Effector memory CD8-positive, alpha-beta T cell (primary cell): ENCODE measurements around the gene FGF9.
A peak's percentile ranks its signal among the peaks of the same experiment; 100 is the strongest.

ENCODE experiments used
- ATAC-seq: fragments of 150-1000 bp; cut with Tn5 transposase; replicated peaks from 2 replicates; pipeline ENCODE4 v1.10.0; 2021; ENCODE audit warnings: mild to moderate bottlenecking, moderate library complexity
- DNase-seq, 3 experiments: peaks; one replicate each; pipeline ENCODE4 v3.0.0; 2021
- H3K27ac Mint-ChIP-seq, 2 donors: one replicate each; pipeline ENCODE4 v1.8.0; 2022; ENCODE audit warnings: mild to moderate bottlenecking in 2 of 2, mixed read lengths in 2 of 2, moderate library complexity in 2 of 2
- H3K27me3 Mint-ChIP-seq, 2 donors: one replicate each; pipeline ENCODE4 v1.8.0; 2022; ENCODE audit warnings: mixed read lengths in 2 of 2
- H3K36me3 Mint-ChIP-seq: one replicate; pipeline ENCODE4 v1.8.0; 2022; ENCODE audit warnings: mild to moderate bottlenecking, moderate library complexity, mixed read lengths; ENCODE audit not compliant: insufficient read depth
- H3K4me1 Mint-ChIP-seq, 2 donors: one replicate each; pipeline ENCODE4 v1.8.0; 2022; ENCODE audit warnings: low read depth in 2 of 2, mixed read lengths in 2 of 2
- H3K4me3 Mint-ChIP-seq, 2 donors: one replicate each; pipeline ENCODE4 v1.8.0; 2022; ENCODE audit warnings: mild to moderate bottlenecking in 2 of 2, mixed read lengths in 2 of 2, moderate library complexity in 2 of 2
- H3K9me3 Mint-ChIP-seq, 2 donors: one replicate each; pipeline ENCODE4 v1.8.0; 2022; ENCODE audit warnings: mixed read lengths in 2 of 2

FGF9 gene

GRCh38 chr13:21701460-21701859, 30.6 kb downstream of the FGF9 start:
- no peak for ATAC-seq
- Mint-ChIP-seq H3K36me3 (no peaks in the 10 kb centered on the region), H3K27me3 (peaks cover 18 to 24% of the 10 kb centered on the region in 2 donors), H3K4me1 (no peaks in the 10 kb centered on the region), H3K9me3 (no peaks in the 10 kb centered on the region), H3K4me3 (no peak overlapping the region), H3K27ac (no peak overlapping the region)
- DNase-seq: no peak

- peak overlapping the region in 1 of 2 donors; percentile 13 for H3K27ac Mint-ChIP-seq
- H3K36me3 Mint-ChIP-seq: no peaks in the 10 kb centered on the region
- H3K4me3 Mint-ChIP-seq: no peak overlapping the region
- H3K4me1 Mint-ChIP-seq: no peaks in the 10 kb centered on the region
- H3K27me3 Mint-ChIP-seq: peaks cover 33 to 37% of the 10 kb centered on the region in 2 donors
- no peak for ATAC-seq
- H3K9me3 Mint-ChIP-seq: no peaks in the 10 kb centered on the region
- no peak for DNase-seq
Measured at GRCh38 chr13:21703846-21704245, 33.0 kb downstream of the FGF9 start.

DNA sequence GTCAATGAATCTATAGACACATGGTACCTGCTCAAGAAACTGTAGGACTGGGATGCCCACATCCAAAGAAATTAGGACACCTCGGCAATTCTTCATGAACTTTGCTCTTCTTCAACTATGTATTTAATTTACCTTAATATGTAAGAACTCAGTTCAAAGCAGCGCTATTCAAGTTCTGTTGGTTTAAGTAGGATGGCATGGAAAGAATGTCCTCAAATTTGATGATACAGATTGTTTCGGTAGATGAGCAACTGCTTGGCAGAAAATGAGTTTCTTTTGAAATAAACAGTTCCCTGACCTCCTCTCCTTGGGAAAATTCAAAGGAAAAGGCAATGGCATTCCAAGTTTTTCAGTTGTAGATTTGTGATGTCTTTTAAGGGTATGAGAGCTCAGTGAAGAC, 36.7 kb downstream of the FGF9 start:
- ATAC-seq: no peak
- Mint-ChIP-seq H3K27me3 (peaks cover 38 to 56% of the 10 kb centered on the region in 2 donors), H3K4me1 (no peaks in the 10 kb centered on the region), H3K9me3 (peaks cover 3 to 8% of the 10 kb centered on the region in 2 donors), H3K4me3 (no peak overlapping the region), H3K36me3 (no peaks in the 10 kb centered on the region), H3K27ac (no peak overlapping the region)
- no peak for DNase-seq

DNA sequence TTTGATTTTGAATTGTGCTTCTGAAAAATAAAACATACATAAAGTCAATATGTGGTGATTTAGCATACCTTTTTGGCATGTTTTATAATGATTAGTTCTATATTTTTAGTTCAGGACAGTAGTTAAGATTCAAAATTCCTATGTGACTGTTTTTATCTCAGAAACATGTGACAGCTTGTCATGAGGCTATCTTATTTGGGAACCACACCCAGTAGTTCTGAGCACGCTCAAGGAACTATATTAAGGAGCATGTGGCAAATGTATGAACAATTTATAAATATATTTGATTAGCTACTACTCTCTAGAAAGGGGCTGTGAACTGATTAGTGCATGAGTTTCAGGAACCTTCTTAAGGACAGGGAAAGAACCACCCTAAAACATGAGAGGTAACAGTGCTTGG, 38.8 kb downstream of the FGF9 start:
- H3K4me1 Mint-ChIP-seq: no peaks in the 10 kb centered on the region
- H3K36me3 Mint-ChIP-seq: no peaks in the 10 kb centered on the region
- ATAC-seq (no peak), DNase-seq (no peak)
- no peak overlapping the region for H3K27ac Mint-ChIP-seq
- no peak overlapping the region for H3K4me3 Mint-ChIP-seq
- H3K27me3 Mint-ChIP-seq: peaks cover 36 to 58% of the 10 kb centered on the region in 2 donors
- peaks cover 3 to 8% of the 10 kb centered on the region in 2 donors for H3K9me3 Mint-ChIP-seq

DNA sequence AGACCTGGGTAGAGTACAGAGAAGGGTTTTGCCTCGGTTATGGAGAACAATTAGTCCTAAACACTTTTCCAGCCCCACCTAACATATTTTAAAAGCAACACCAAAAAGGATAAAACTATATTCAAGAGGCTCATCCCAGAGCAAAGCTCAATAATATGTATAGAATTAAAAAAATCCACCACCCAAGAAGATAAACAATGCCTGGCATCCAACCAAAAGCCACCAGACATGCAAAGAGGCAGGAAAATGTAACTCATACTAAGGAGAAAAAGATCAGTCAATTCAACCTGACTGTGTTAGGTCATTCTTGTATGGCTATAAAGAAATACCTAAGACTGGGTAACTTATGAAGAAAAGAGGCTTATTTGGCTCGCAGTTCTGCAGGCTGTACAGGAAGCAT, 39.3 kb downstream of the FGF9 start:
- no peaks in the 10 kb centered on the region for H3K4me1 Mint-ChIP-seq
- H3K27ac Mint-ChIP-seq: no peak overlapping the region
- H3K9me3 Mint-ChIP-seq: peaks cover 3 to 8% of the 10 kb centered on the region in 2 donors
- no peak for ATAC-seq
- H3K27me3 Mint-ChIP-seq: peaks cover 35 to 56% of the 10 kb centered on the region in 2 donors
- no peak overlapping the region for H3K4me3 Mint-ChIP-seq
- H3K36me3 Mint-ChIP-seq: no peaks in the 10 kb centered on the region
- no peak for DNase-seq

- no peaks in the 10 kb centered on the region for H3K36me3 Mint-ChIP-seq
- DNase-seq (no peak), ATAC-seq (no peak)
- H3K4me3 Mint-ChIP-seq: no peak overlapping the region
- peaks cover 57 to 70% of the 10 kb centered on the region in 2 donors for H3K27me3 Mint-ChIP-seq
- H3K4me1 Mint-ChIP-seq: no peaks in the 10 kb centered on the region
- H3K9me3 Mint-ChIP-seq: no peaks in the 10 kb centered on the region
- no peak overlapping the region for H3K27ac Mint-ChIP-seq
Measured at GRCh38 chr13:21717817-21718216, 46.9 kb downstream of the FGF9 start.

- Mint-ChIP-seq H3K36me3 (no peaks in the 10 kb centered on the region), H3K4me3 (no peak overlapping the region), H3K9me3 (no peaks in the 10 kb centered on the region), H3K27me3 (peaks cover 63 to 73% of the 10 kb centered on the region in 2 donors), H3K4me1 (no peaks in the 10 kb centered on the region), H3K27ac (no peak overlapping the region)
- no peak for DNase-seq
- ATAC-seq: no peak
Measured at GRCh38 chr13:21719463-21719862, 48.6 kb downstream of the FGF9 start.

GRCh38 chr13:21723807-21724505, 53.1 kb downstream of the FGF9 start:
- DNase-seq (no peak), ATAC-seq (no peak)
- no peaks in the 10 kb centered on the region for H3K4me1 Mint-ChIP-seq
- H3K36me3 Mint-ChIP-seq: peaks cover 10% of the 10 kb centered on the region
- H3K4me3 Mint-ChIP-seq: no peak overlapping the region
- H3K9me3 Mint-ChIP-seq: peaks cover 2 to 8% of the 10 kb centered on the region in 2 donors
- H3K27me3 Mint-ChIP-seq: peaks cover 43 to 45% of the 10 kb centered on the region in 2 donors
- H3K27ac Mint-ChIP-seq: no peak overlapping the region

DNA sequence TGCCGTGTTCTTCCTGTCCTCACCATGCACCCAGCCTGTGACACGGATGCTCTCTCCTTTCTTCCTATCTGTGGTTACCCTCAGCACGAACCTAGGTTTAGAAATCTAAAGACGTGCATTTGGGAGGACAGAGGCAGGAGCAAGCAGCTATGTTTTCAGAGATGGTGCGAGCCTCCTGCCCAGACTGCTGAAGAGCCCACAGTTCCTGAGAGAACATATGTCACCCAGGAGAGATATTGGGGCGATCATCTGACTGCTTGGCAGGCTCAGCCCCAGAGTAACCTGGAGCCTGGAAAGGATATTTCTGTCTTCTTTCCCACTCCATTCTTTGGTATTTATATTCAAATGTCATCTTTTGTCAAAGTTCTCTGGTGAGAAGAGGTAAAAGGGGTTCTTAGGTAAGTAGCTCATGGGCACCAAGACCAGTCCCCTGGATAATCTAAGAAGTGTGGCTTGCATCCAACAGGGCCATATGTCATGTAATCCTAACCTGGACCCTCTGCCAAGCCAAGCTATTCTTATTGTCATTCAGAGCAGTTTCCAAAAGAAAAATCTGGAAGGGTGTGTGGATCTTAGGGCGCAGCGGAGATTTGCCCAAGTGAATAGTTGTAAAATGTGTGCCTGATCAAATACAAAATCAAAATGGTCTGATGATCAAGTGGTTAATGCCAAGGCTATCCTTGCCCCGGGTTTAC, 59.5 kb downstream of the FGF9 start:
- Mint-ChIP-seq H3K36me3 (peaks cover 10% of the 10 kb centered on the region), H3K9me3 (peaks cover 2 to 8% of the 10 kb centered on the region in 2 donors), H3K27me3 (peaks cover 8 to 27% of the 10 kb centered on the region in 2 donors), H3K4me1 (no peaks in the 10 kb centered on the region), H3K4me3 (no peak overlapping the region), H3K27ac (no peak overlapping the region)
- DNase-seq: no peak
- ATAC-seq: no peak

- Mint-ChIP-seq H3K36me3 (no peaks in the 10 kb centered on the region), H3K27ac (no peak overlapping the region), H3K9me3 (no peaks in the 10 kb centered on the region), H3K4me3 (no peak overlapping the region), H3K4me1 (no peaks in the 10 kb centered on the region), H3K27me3 (peaks cover 20 to 29% of the 10 kb centered on the region in 2 donors)
- no peak for ATAC-seq
- no peak for DNase-seq
Measured at GRCh38 chr13:21733475-21734263, 62.8 kb downstream of the FGF9 start.

- H3K9me3 Mint-ChIP-seq: no peaks in the 10 kb centered on the region
Measured at GRCh38 chr13:21734961-21735360, 64.1 kb downstream of the FGF9 start.

GRCh38 chr13:21735701-21736401, 65.0 kb downstream of the FGF9 start:
- DNase-seq: no peak
- Mint-ChIP-seq H3K4me3 (no peak overlapping the region), H3K27ac (no peak overlapping the region), H3K4me1 (no peaks in the 10 kb centered on the region), H3K27me3 (peaks cover 20 to 21% of the 10 kb centered on the region in 2 donors), H3K36me3 (no peaks in the 10 kb centered on the region), H3K9me3 (no peaks in the 10 kb centered on the region)
- no peak for ATAC-seq

More at GRCh38 chr13:21734961-21735360, 64.1 kb downstream of the FGF9 start:
- H3K36me3 Mint-ChIP-seq: no peaks in the 10 kb centered on the region
- no peak for DNase-seq
- peaks cover 27% of the 10 kb centered on the region in 2 donors for H3K27me3 Mint-ChIP-seq
- H3K4me3 Mint-ChIP-seq: no peak overlapping the region
- ATAC-seq: no peak
- H3K4me1 Mint-ChIP-seq: no peaks in the 10 kb centered on the region
- no peak overlapping the region for H3K27ac Mint-ChIP-seq

- H3K36me3 Mint-ChIP-seq: no peaks in the 10 kb centered on the region
- no peak overlapping the region for H3K27ac Mint-ChIP-seq
- H3K9me3 Mint-ChIP-seq: no peaks in the 10 kb centered on the region
- H3K4me1 Mint-ChIP-seq: no peaks in the 10 kb centered on the region
- peaks cover 14 to 21% of the 10 kb centered on the region in 2 donors for H3K27me3 Mint-ChIP-seq
- H3K4me3 Mint-ChIP-seq: no peak overlapping the region
- DNase-seq (no peak), ATAC-seq (no peak)
Measured at GRCh38 chr13:21736926-21737325, 66.1 kb downstream of the FGF9 start.
